Activated CD8-positive, alpha-beta T cell treated with anti-CD3 and anti-CD28 coated beads, Interleukin-2, amount 10 ng/mL, durations not matched to agents 7 days and 5 days (primary cell): Measurements from ENCODE around the gene KIF26B. TPM values are rescaled to one million over a fixed set of nuclear protein-coding genes. Genes with fewer than 3 reads are reported as not detected.
A peak's percentile ranks its signal among the peaks of the same experiment; 100 is the strongest.

ENCODE experiments used
- ATAC-seq: fragments of 150-1000 bp; cut with Tn5 transposase; one replicate; pipeline ENCODE4 v1.10.0; 2021; ENCODE audit warnings: moderate library complexity
- CTCF ChIA-PET: fragments of 350-600 bp; sonication (Branson Sonifier 250); formaldehyde crosslinking; loops from one replicate; lab custom pipeline; 2021; ENCODE audit warnings: antibody characterized with exemption; lab: Charles Lee
- POLR2A ChIA-PET: fragments of 350-600 bp; sonication (Branson Sonifier 250); formaldehyde crosslinking; loops from one replicate; lab custom pipeline; 2021; ENCODE audit warnings: antibody characterized with exemption; lab: Charles Lee
- DNase-seq: peaks from one replicate; pipeline ENCODE4 v3.0.0-alpha.2; 2020
- H3K27ac Mint-ChIP-seq: one replicate; pipeline ENCODE4 v1.8.0; 2021; ENCODE audit warnings: mild to moderate bottlenecking, mixed read lengths
- H3K27me3 Mint-ChIP-seq: one replicate; pipeline ENCODE4 v1.8.0; 2021; ENCODE audit warnings: low read depth, mixed read lengths
- H3K36me3 Mint-ChIP-seq: one replicate; pipeline ENCODE4 v1.8.0; 2021; ENCODE audit warnings: low read depth, mixed read lengths
- H3K4me1 Mint-ChIP-seq: one replicate; pipeline ENCODE4 v1.8.0; 2021; ENCODE audit warnings: low read depth, mixed read lengths
- H3K4me3 Mint-ChIP-seq: one replicate; pipeline ENCODE4 v1.8.0; 2021; ENCODE audit warnings: mild to moderate bottlenecking, mixed read lengths
- H3K9me3 Mint-ChIP-seq: one replicate; pipeline ENCODE4 v1.8.0; 2022; ENCODE audit warnings: mixed read lengths; ENCODE audit not compliant: insufficient read depth
- total RNA-seq, 2 experiments: library from RNA; stranded (reverse); gene quantifications; one replicate each; pipeline ENCODE4 v1.2.3, GENCODE V29; 2021

KIF26B gene
- total RNA-seq, 2 experiments from 2014 or later = 0.03 to 0.08 TPM

GRCh38 chr1:245361065-245361464 is 206.3 kb downstream of the KIF26B start:
- Mint-ChIP-seq H3K9me3 (no peaks in the 10 kb centered on the region), H3K27me3 (peaks cover 8% of the 10 kb centered on the region), H3K4me1 (peaks cover 6% of the 10 kb centered on the region), H3K27ac (no peak overlapping the region), H3K36me3 (no peaks in the 10 kb centered on the region), H3K4me3 (no peak overlapping the region)
- DNase-seq = no peak
- no peak for ATAC-seq
- ChIA-PET CTCF (no interaction called here), POLR2A (no interaction called here)

GRCh38 chr1:245361951-245362350 is 207.2 kb downstream of the KIF26B start:
- H3K27me3 Mint-ChIP-seq = peaks cover 8% of the 10 kb centered on the region
- POLR2A ChIA-PET = no interaction called here

GRCh38 chr1:245363461-245364200 is 208.8 kb downstream of the KIF26B start:
- Mint-ChIP-seq H3K27ac (no peak overlapping the region), H3K4me3 (no peak overlapping the region), H3K36me3 (no peaks in the 10 kb centered on the region), H3K4me1 (peaks cover 6% of the 10 kb centered on the region), H3K9me3 (no peaks in the 10 kb centered on the region), H3K27me3 (peaks cover 8% of the 10 kb centered on the region)
- ATAC-seq (no peak), DNase-seq (no peak)
- ChIA-PET POLR2A (no interaction called here), CTCF (interaction anchor here (1.1 kb wide), 1 partner anchor 18 kb away, joined by 3 read pairs; no protein-coding TSS in a partner anchor)

More at GRCh38 chr1:245361951-245362350, 207.2 kb downstream of the KIF26B start:
- ATAC-seq (no peak), DNase-seq (no peak)
- Mint-ChIP-seq H3K36me3 (no peaks in the 10 kb centered on the region), H3K9me3 (no peaks in the 10 kb centered on the region), H3K27ac (no peak overlapping the region), H3K4me3 (no peak overlapping the region), H3K4me1 (peaks cover 6% of the 10 kb centered on the region)
- CTCF ChIA-PET = no interaction called here

DNA sequence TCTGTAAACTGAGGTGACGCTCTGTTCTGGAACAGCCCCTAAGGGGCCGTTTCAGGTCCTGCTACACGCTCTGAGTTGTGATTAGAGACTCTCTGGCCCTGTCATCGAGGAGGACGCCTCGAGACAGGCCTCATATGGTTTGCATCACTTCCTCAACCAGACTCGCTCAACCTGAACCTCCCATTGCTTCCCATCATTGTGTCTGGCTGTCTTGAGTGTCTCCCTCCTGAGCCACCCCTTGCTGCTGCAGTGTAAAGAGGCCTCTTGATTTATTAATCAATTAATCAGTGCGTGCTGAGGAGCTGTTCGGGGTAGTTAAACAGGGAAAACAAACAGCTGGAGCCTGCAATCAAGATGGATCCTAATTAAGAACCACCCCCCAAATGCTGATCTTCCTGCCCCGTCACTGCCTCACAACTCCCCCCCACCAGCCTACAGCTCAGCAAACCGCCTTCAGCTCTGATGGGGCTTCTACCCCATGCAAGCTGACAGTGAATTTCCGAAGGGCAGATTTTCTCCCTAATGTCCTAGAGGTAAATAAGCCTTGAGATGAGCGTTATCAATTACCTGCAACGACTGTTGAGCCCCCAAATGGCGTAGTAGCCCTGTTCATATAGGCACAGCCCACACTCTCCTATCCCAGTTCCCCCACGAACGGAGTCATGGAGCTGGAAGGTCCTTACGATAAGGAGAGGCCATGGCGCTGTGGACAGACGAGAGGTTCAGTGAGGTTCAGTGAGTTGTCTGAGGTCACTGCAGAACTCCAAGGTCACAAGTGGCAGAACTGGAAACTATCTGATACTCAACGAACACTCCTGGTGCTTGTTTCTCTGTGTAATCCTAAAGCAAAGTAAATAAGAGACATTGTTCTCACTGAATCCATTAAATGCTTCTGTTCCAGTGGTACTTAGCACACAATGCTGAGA is 210.6 kb downstream of the KIF26B start:
- no peak for DNase-seq
- H3K27ac Mint-ChIP-seq = no peak overlapping the region
- H3K4me1 Mint-ChIP-seq = peaks cover 6% of the 10 kb centered on the region
- H3K4me3 Mint-ChIP-seq = no peak overlapping the region
- peaks cover 8% of the 10 kb centered on the region for H3K27me3 Mint-ChIP-seq
- POLR2A ChIA-PET = no interaction called here
- no peak for ATAC-seq
- H3K9me3 Mint-ChIP-seq = no peaks in the 10 kb centered on the region
- H3K36me3 Mint-ChIP-seq = no peaks in the 10 kb centered on the region
- CTCF ChIA-PET = no interaction called here

DNA sequence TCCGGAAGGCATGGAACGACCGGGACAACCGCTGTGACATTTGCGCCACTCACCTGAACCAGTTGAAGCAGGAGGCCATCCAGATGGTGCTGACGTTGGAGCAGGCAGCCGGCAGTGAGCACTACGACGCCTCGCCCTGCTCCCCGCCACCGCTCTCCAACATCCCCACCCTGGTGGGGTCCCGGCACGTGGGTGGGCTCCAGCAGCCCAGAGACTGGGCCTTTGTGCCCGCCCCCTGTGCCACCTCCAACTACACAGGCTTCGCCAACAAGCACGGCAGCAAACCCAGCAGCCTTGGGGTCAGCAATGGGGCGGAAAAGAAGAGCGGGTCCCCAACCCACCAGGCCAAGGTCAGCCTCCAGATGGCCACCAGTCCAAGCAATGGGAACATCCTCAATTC is 212.1 kb downstream of the KIF26B start:
- Mint-ChIP-seq H3K36me3 (no peaks in the 10 kb centered on the region), H3K9me3 (no peaks in the 10 kb centered on the region), H3K27ac (no peak overlapping the region), H3K4me1 (peaks cover 6% of the 10 kb centered on the region), H3K27me3 (peaks cover 2% of the 10 kb centered on the region), H3K4me3 (no peak overlapping the region)
- POLR2A ChIA-PET = no interaction called here
- DNase-seq = no peak
- CTCF ChIA-PET = no interaction called here
- ATAC-seq = no peak

DNA sequence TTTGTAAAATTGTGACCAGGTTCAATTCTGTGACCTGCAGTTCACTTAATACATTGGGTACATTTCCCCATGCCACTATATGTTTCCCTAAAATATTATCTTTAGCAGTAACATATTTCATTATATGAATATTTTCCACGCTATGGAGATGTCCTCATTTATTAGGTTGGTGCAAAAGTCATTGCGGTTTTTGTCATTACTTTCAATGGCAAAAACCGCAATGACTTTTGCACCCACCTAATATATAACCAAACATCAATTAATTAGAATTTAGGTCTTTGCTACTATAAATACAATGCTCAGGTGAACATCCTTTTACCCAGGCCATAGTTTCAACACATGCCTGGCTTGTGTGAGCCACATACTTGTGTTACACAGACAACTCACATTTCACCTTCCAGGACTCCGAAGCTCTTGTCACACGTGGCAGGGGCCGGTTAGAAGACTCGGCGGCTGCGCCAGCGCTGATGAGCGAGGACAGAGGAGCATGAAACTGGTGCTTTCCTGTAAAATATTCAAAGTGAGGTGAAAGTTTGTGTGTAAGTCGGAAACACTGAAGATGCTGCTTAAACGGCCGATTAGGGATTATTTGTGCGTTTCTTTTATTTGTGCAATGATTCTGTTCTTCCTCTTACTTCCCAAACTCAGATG is 215.5 kb downstream of the KIF26B start:
- Mint-ChIP-seq H3K9me3 (no peaks in the 10 kb centered on the region), H3K4me3 (no peak overlapping the region), H3K27ac (no peak overlapping the region), H3K27me3 (peaks cover 15% of the 10 kb centered on the region), H3K4me1 (no peaks in the 10 kb centered on the region), H3K36me3 (no peaks in the 10 kb centered on the region)
- ATAC-seq (no peak), DNase-seq (no peak)
- CTCF ChIA-PET = no interaction called here
- POLR2A ChIA-PET = no interaction called here

GRCh38 chr1:245370905-245371581 is 216.3 kb downstream of the KIF26B start:
- no peak for ATAC-seq
- Mint-ChIP-seq H3K27me3 (peaks cover 15% of the 10 kb centered on the region), H3K36me3 (no peaks in the 10 kb centered on the region), H3K9me3 (no peaks in the 10 kb centered on the region), H3K4me3 (no peak overlapping the region), H3K27ac (no peak overlapping the region), H3K4me1 (no peaks in the 10 kb centered on the region)
- CTCF ChIA-PET = no interaction called here
- POLR2A ChIA-PET = no interaction called here
- DNase-seq = no peak

DNA sequence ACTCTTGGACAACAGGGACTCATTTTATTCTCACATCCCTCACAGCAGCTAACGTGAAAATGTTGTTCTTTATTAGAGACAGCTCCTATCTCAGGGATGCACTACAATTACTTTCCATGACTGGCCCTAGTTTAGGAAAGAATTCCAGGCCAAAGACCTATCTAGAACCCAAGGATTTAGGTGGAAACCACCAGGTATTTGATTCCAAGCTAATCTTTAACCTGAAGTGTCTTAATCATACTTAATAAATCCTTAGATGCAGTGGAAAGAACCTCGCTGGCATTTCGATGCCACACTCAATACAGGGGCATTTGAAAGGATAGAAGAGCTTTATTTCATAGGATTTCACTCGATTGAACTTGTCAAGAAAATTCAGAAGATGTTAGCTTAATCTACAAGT is 218.3 kb downstream of the KIF26B start:
- POLR2A ChIA-PET = no interaction called here
- Mint-ChIP-seq H3K9me3 (no peaks in the 10 kb centered on the region), H3K4me3 (no peak overlapping the region), H3K27ac (no peak overlapping the region), H3K4me1 (peaks cover 11% of the 10 kb centered on the region), H3K27me3 (peaks cover 15% of the 10 kb centered on the region), H3K36me3 (no peaks in the 10 kb centered on the region)
- DNase-seq (no peak), ATAC-seq (no peak)
- CTCF ChIA-PET = no interaction called here

GRCh38 chr1:245375789-245376460 is 221.1 kb downstream of the KIF26B start:
- Mint-ChIP-seq H3K4me3 (no peak overlapping the region), H3K4me1 (peaks cover 24% of the 10 kb centered on the region), H3K27me3 (peaks cover 15% of the 10 kb centered on the region), H3K36me3 (no peaks in the 10 kb centered on the region), H3K9me3 (no peaks in the 10 kb centered on the region), H3K27ac (no peak overlapping the region)
- POLR2A ChIA-PET = no interaction called here
- CTCF ChIA-PET = no interaction called here
- DNase-seq (no peak), ATAC-seq (no peak)

DNA sequence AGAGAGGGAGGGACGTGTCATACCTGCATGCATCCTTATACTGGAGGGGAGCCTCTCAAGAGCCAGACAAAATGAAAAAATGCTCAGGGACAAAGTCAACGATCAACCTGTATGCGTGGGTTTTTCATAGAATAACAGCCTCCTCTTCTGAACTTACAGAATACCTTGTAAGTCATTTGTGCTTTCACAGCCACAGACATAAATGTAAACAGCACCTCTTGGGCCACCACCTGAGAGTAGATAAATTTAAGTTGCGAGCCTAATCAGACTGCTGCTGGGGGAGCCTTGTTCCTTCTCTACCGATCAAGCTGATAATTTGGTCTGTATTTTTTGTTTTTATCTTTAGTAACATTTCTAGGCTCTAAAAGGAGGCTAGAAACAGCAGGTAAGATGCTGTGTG is 223.1 kb downstream of the KIF26B start:
- CTCF ChIA-PET = interaction anchor here (1.5 kb wide), 1 partner anchor 221 kb away, joined by 5 read pairs; no protein-coding TSS in a partner anchor
- Mint-ChIP-seq H3K27me3 (peaks cover 9% of the 10 kb centered on the region), H3K4me1 (peaks cover 24% of the 10 kb centered on the region), H3K27ac (peak overlapping the region; percentile 23), H3K9me3 (no peaks in the 10 kb centered on the region), H3K4me3 (no peak overlapping the region), H3K36me3 (no peaks in the 10 kb centered on the region)
- POLR2A ChIA-PET = no interaction called here
- ATAC-seq = peak; percentile 13
- no peak for DNase-seq

GRCh38 chr1:245378311-245378722 is 223.5 kb downstream of the KIF26B start:
- H3K27me3 Mint-ChIP-seq = peaks cover 7% of the 10 kb centered on the region
- ChIA-PET CTCF (interaction anchor here (1.5 kb wide), 1 partner anchor 221 kb away, joined by 5 read pairs; no protein-coding TSS in a partner anchor), POLR2A (no interaction called here)
- H3K4me3 Mint-ChIP-seq = no peak overlapping the region
- no peak overlapping the region for H3K27ac Mint-ChIP-seq
- DNase-seq (peak; percentile 59), ATAC-seq (peak; percentile 89)
- no peaks in the 10 kb centered on the region for H3K36me3 Mint-ChIP-seq
- H3K4me1 Mint-ChIP-seq = peaks cover 24% of the 10 kb centered on the region
- H3K9me3 Mint-ChIP-seq = no peaks in the 10 kb centered on the region
